GM19372 (cell line): ENCODE measurements around the gene DQX1.
A peak's percentile ranks its signal among the peaks of the same experiment; 100 is the strongest.

Experiments
- ATAC-seq: cut with Tn5 transposase; IDR thresholded peaks from one replicate; pipeline ENCODE4 v1.9.1; 2021; ENCODE audit warnings: mild to moderate bottlenecking, low read depth, moderate library complexity; ENCODE audit not compliant: unreplicated experiment

The DQX1 gene

GRCh38 chr2:74555610-74556103 is 29.6 kb upstream of the DQX1 start:
- ATAC-seq = no peak

GRCh38 chr2:74554820-74555531 is 28.9 kb upstream of the DQX1 start:
- peak; percentile 61 for ATAC-seq

- peak; percentile 60 for ATAC-seq
Measured at GRCh38 chr2:74553892-74554819, 28.1 kb upstream of the DQX1 start, which contains the start of the genes DOK1 and LOXL3. TSS of gene DOK1 (plus strand) at chr2:74554720. CDS start at chr2:74554755, 35 bp downstream. TSS of gene LOXL3 (minus strand) at chr2:74553942. CDS start at chr2:74552634, 1,308 bp downstream.

- no peak for ATAC-seq
Measured at GRCh38 chr2:74552914-74553811, 27.1 kb upstream of the DQX1 start.

- ATAC-seq = no peak
Measured at GRCh38 chr2:74551942-74552913, 26.2 kb upstream of the DQX1 start.

GRCh38 chr2:74551530-74551929 is 25.5 kb upstream of the DQX1 start:
- no peak for ATAC-seq

- ATAC-seq = no peak
Measured at GRCh38 chr2:74550231-74550630, 24.2 kb upstream of the DQX1 start.

GRCh38 chr2:74548900-74549826 is 23.1 kb upstream of the DQX1 start:
- peak; percentile 57 for ATAC-seq

- no peak for ATAC-seq
Measured at GRCh38 chr2:74548285-74548899, 22.4 kb upstream of the DQX1 start.

- no peak for ATAC-seq
Measured at GRCh38 chr2:74546004-74546403, 20.0 kb upstream of the DQX1 start.

- ATAC-seq = no peak
Measured at GRCh38 chr2:74544634-74545033, 18.6 kb upstream of the DQX1 start.

GRCh38 chr2:74542978-74543377 is 16.9 kb upstream of the DQX1 start:
- no peak for ATAC-seq

- ATAC-seq = no peak
Measured at GRCh38 chr2:74540291-74540690, 14.3 kb upstream of the DQX1 start.

- no peak for ATAC-seq
Measured at GRCh38 chr2:74538881-74539339, 12.9 kb upstream of the DQX1 start.

GRCh38 chr2:74537140-74537539 is 11.1 kb upstream of the DQX1 start:
- no peak for ATAC-seq

- ATAC-seq = no peak
Measured at GRCh38 chr2:74536166-74536950, 10.3 kb upstream of the DQX1 start.
